Activated effector memory CD4-positive, alpha-beta T cell treated with Interleukin-2 at 50 U/mL for 16 hours (primary cell): ENCODE measurements around the gene DIAPH3.

Experiments
- DNase-seq: peaks from one replicate; pipeline ENCODE4 v3.0.0-alpha.2; 2020

DIAPH3 gene

DNA sequence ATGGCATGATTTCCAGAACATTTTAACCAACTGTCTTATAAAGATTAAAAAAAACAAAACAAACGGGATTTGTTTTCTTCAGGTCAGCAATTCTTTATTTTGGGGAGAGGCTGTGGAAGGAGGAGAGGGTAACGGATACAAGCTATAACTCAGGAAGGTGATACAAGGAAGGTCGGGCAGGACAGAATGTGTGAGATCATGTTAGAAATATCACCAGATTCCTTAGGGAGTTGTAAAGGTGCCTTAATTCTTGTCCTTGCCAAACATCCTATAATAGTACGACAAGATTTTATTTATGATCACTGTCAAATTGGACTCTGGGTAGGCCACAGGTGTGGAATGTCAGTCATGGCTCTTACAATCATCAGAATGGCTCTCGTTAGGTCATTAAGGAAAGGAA is 503.1 kb downstream of the DIAPH3 start:
- no peak for DNase-seq

DNA sequence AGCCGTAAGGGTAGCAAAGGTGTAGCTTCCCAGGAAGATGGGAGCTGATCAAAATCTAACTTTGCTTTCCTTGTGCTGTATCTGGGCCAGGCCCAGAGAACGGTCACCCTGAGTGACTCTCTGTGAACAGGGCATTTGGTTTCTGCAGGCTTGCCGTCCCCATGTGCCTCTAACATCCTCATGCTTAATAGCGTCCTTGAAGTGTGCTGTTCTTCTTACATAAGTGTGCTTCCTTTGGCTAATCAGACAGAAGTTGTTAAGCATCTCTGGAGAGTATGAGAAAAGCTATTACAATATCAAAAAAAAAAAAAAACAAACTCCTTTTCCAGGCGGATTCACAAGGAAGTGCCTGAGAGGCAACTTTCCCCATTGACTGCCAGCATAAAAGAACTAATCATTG is 503.7 kb downstream of the DIAPH3 start:
- DNase-seq: no peak

DNA sequence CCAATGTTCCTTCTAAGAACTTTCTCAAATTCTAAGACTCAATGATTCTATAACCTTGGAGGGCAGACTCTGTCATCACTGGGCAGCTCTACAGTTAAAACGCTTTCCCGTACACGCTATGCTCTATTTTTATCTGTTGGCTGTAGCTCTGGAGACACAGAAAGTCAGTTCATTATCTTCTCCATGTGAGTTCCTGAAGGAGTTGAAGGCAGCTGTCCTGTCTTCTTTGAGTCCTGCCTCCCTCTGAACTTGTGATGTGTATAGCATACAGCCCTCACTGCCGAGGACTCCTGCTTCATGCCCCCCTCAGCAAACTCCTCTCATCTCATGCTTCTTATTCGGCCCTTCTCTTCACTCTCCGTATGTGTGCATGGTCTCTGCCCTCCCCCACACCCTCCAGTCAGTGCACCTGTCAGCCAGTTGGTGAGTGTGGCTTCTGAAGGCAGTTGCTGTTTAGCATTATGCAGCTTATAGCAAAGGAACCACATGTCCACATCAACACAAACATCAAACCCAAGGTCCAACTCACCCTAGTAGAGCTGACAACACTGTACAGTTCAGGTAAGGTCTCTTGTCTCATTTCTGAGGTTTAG is 504.9 kb downstream of the DIAPH3 start:
- no peak for DNase-seq

DNA sequence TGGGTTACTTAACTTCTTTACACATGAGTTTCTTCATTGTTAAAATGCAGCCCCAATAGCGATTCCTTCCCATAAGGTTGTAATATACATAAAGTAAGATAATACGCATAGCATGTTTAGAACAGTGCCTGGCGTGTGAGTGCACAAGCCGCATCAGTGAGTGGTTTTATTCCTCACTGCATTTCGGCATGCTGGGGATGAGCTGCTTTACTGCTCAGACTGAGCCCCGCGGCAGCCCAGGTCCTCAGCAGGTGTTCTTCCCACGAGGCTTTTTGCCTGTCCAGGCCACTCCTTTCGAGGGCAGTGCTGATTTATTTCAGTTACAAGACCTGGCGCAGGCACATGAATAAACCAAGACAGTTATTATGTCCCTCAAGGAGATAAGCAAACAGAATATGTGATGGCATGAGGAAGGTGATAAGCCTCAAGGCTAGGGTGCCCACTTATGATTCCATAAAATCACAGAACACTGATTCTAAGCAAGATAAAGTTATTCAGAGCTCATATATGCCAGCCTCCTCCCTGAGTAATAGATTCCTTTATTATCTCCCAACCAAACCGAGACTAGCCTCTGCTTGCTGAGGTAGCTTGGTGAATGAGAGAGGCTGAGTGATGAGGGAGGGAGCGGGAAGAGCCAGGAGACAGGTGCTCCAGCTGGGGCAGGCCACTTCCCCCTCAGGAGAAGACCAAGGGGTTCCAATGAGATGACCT is 505.5 kb downstream of the DIAPH3 start:
- DNase-seq: no peak

DNA sequence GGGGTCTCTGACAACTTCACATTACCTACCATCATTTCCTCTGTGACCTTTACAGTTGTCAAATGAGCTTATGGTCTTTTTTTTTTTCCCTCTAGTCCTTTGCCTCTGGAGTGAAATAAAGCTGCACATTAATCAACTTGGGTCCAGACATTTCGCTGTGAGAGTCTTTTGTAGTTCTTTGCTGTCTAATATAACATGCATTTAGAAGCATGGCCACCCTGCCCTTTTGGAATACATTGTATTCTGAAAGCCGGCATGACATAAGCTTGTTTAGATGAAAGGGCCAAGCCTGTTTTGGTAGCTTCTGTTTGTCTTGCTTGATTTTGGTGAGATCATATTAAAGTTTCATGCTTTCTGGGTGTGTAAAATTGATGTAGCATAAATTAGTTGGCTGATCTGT is 509.8 kb downstream of the DIAPH3 start:
- no peak for DNase-seq

DNA sequence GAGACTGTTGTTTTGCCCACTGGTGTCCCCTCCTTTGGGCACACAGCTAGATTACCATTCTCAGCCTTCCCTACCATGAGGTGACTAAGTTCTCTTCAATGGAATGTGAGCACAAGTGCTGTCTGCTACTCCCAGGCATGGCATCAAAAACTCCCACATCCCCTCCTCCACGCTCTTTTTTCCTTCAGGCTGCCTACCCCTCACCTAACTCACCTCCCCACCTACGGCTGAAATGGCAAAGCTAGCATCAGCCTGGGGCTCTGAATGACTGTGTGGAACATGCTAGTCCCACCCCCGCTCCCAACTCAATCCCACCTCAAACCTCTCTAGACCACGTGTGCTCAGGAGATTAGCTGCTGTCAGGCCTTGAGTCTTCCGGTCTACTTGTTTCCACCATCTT is 512.2 kb downstream of the DIAPH3 start:
- DNase-seq: no peak

GRCh38 chr13:59643906-59644626 is 519.7 kb downstream of the DIAPH3 start:
- DNase-seq: no peak

- DNase-seq: no peak
These were observed 520.3 kb downstream of the DIAPH3 start for GRCh38 chr13:59643364-59643841.

GRCh38 chr13:59641817-59642216 is 521.9 kb downstream of the DIAPH3 start:
- no peak for DNase-seq

GRCh38 chr13:59641261-59641660 is 522.5 kb downstream of the DIAPH3 start:
- no peak for DNase-seq

DNA sequence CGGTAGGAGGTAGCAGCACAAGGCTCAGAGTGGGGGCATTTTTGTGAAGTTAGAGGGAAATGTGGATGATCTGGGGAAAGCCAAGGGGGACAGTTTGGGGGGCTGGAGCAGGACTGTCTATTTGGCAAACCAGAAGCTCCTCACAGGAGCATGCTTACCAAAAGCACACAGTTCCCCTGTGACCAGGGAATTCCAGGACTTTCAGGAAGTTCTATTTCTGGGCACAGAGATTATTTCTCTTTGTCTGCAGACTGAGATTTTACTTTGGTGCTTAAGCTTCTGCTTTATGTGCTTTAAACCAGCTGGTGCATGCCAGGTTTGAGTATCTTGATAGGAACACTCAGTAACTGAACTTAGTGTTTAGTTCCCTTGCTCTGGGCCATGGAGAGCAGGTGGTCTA is 525.3 kb downstream of the DIAPH3 start:
- no peak for DNase-seq

DNA sequence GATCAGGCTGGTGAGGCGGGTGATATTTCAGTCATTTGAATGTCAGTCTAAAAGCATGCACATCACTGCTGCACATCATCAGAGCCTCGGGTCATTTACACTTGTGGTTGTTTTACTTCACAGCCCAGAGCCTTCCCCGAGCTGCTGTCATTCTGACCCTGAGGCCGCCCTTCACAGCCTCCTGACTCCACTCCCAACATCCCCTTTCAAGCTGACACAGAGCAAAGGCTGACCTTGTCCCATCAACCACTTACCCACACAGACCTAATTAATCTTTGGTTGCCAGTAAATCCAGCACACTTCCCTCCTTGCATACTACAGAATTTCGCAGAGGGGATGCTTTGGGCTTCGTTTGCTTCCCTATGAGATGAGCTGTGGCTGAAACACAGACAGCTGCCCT is 528.1 kb downstream of the DIAPH3 start:
- DNase-seq: no peak

DNA sequence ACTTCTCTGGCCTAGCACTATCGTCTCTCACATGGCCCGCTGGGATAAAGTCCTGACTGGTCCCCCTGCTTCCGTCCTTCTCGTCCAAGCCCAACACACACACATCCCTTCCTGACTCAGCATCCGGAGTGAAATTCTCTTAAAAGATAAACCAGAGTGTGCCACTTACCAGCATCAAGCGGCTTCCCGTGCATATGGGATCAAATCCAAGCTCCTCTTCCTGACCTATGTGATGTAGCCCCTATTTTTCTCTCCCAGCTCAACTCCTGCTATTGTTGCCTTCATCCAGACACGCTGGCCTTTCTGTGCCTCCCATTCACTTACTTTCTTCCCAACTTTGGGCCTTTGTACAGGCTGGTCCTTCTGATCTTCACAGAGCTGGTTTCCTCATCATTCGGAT is 530.4 kb downstream of the DIAPH3 start:
- no peak for DNase-seq

DNA sequence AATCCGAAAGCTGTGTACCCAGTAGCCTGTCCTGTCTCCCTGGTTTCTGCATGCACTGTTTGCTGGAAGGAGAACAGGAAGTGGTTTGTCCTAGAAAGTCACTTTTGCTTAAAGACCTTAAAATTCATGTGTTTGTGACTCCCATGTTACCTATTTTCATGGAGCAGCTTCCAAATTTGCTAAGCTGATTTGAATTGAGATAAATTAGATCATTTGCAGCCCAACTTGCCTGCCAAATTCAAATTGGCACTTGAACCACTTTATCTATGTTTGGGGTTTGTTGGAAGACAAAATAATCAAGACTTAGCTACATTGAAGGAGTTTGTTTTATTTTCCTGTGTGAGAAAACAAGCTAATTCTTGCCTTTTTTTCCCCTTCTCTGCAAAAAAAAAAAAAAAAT is 532.5 kb downstream of the DIAPH3 start:
- DNase-seq: no peak

DNA sequence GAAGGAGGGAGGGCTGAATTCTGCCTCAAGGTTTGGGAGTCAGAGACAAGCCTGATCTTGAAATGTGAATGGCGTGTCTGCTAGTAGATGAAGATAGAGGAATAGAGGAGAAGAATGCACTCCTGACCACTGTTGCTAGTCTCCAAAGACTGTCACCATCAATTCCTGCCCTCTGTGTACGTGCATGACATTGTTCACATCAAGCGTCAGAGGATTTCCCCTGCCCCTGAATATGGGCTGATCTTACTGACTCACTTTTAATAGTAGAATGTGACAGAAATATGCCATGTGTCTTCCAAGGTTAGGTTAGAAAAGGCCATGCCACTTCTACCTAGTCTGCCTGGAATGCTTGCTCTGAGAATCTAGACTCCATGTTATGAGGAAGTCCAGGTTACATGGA is 538.6 kb downstream of the DIAPH3 start:
- no peak for DNase-seq

GRCh38 chr13:59623206-59623915 is 540.4 kb downstream of the DIAPH3 start:
- DNase-seq: no peak

DNA sequence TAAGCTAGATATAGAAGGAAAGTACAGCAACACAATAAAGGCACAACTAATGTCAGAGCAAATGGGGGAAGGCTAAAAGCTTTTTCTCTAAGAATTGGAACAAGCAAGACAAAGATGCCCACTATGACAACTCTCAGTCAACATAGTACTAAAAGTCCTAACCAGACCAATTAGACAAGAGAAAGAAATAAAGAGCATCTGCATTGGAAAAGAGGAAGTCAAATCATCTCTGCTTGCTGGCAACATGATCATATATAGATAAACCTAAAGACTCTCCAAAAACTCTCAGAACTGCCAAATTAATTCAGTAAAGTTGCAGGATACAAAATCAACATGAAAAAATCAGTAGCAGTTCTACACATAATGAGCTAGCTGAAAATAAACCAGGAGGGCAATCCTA is 542.0 kb downstream of the DIAPH3 start:
- no peak for DNase-seq
